ENCODE results near the gene GALNT10. TPM values are rescaled to one million over a fixed set of nuclear protein-coding genes. Genes with fewer than 3 reads are reported as not detected.

The GALNT10 gene
- total and polyA plus RNA-seq, 9 of the 15 experiments (the other 6 are each of a cell fraction or from before 2014, with no cell fraction given), result 4.6 to 37.1 (median 13.3) TPM

DNA sequence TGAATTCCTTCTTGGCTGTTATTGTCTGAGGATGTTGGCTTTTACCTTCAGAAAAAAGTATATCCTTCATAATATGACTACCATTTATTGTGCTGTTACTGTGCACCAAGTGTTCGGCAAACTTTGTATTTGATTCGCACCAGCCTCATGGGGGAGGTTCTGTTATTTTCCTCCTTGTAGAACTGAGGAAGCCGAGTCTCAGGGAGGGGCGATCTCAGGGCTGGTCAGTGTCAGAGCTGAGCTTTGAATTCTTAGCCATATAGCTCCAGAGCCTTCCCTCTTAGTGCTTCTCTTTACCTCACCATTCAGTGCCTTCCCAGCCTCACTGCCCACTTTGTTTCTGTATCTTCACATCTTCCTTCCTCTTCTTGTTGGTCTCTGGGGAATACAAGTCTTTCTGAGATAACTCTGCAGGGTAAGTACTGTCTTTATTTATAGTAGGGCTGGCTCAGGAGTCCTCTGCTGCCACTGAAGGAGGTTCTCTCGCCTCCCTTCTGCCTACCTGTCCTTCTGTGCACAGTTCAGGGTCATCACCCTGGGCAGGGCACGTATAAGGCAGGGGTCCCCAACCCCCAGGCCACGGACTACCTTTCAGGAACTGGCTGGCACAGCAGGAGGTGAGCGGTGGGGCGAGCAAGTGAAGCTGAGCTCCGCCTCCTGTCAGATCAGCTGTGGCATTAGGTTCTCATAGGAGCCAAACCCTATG, 48.4 kb downstream of the GALNT10 start:
- ChIA-PET POLR2A (interaction anchor here (2.5 kb wide), 1 partner anchor 8 kb away, joined by 10 read pairs; no protein-coding TSS in a partner anchor), CTCF (ENCODE audit: low intra/inter-chr PET ratio) (no interaction called here)
- no peak; the same call in 1 of the 3 replicates for ATAC-seq
- no peak for DNase-seq (ENCODE audit: extremely low read depth in 1 of 4, low spot score in 3 of 4)
- no peak overlapping the region for H3K4me3 ChIP-seq
- no peak overlapping the region for H3K27ac ChIP-seq (ENCODE audit: extremely low read depth, low read depth, low read length)
- no peak overlapping the region for H2AFZ ChIP-seq (ENCODE audit: low read depth, low read length)
- no peaks in the 10 kb centered on the region for H4K20me1 ChIP-seq (replicated peaks; ENCODE audit: control insufficient read depth, insufficient read depth, low read length)
- FAIRE-seq, result no peak
- intact Hi-C loops (cut with micrococcal nuclease) (no loop called here), in situ Hi-C loops (cut with MboI) (no loop called here)
- no peaks in the 10 kb centered on the region for H3K36me3 ChIP-seq (ENCODE audit: control insufficient read depth, insufficient read depth, low read length)
- no TSS peak for BruUV-seq (replicated peaks)
- 57% methylated on average over 10 of the region's 10 CpGs for WGBS (ENCODE audit: insufficient coverage, low coverage, missing lambda C conversion rate)
- H3K9ac ChIP-seq (ENCODE audit: insufficient read depth in 1 of 2, low read depth in 2 of 2, low read length in 2 of 2), result no peak overlapping the region; a peak in 1 of 4 replicates
- H3K4me2 ChIP-seq (ENCODE audit: insufficient read depth, low read length), result no peak overlapping the region; the same call in 1 of the 2 replicates
- no peaks in the 10 kb centered on the region for H3K27me3 ChIP-seq (ENCODE audit: control insufficient read depth in 2 of 2, insufficient read depth in 2 of 2, low read length in 2 of 2)
- peaks cover 0 to 5% of the 10 kb centered on the region in 2 experiments; a peak in 2 of 5 replicates for H3K4me1 ChIP-seq (replicated peaks in 1 of 2; ENCODE audit: control insufficient read depth in 2 of 2, insufficient read depth in 2 of 2, low read length in 2 of 2)
- no peaks in the 10 kb centered on the region for H3K9me3 ChIP-seq (replicated peaks; ENCODE audit: control insufficient read depth, insufficient read depth, low read depth, low read length)
- no peaks in the 10 kb centered on the region for H3K9me1 ChIP-seq (ENCODE audit: control insufficient read depth, insufficient read depth, low read length)
- no peaks in the 10 kb centered on the region; the same call in 2 of the 3 replicates for H3K79me2 ChIP-seq (ENCODE audit: control insufficient read depth, insufficient read depth, low read length)
- TF ChIP-seq ZNF57 (CRISPR knock-in tag; IDR thresholded peaks at IDR 0.05), result no peak
- TF ChIP-seq, protein P1, sequence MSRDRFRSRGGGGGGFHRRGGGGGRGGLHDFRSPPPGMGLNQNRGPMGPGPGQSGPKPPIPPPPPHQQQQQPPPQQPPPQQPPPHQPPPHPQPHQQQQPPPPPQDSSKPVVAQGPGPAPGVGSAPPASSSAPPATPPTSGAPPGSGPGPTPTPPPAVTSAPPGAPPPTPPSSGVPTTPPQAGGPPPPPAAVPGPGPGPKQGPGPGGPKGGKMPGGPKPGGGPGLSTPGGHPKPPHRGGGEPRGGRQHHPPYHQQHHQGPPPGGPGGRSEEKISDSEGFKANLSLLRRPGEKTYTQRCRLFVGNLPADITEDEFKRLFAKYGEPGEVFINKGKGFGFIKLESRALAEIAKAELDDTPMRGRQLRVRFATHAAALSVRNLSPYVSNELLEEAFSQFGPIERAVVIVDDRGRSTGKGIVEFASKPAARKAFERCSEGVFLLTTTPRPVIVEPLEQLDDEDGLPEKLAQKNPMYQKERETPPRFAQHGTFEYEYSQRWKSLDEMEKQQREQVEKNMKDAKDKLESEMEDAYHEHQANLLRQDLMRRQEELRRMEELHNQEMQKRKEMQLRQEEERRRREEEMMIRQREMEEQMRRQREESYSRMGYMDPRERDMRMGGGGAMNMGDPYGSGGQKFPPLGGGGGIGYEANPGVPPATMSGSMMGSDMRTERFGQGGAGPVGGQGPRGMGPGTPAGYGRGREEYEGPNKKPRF (IDR thresholded peaks at IDR 0.05; ENCODE audit: low read depth, low read length), result no peak
- no peak for TF ChIP-seq TAF15 (IDR thresholded peaks at IDR 0.05; ENCODE audit: low read depth, low read length)
- TF ChIP-seq SRSF3 (IDR thresholded peaks at IDR 0.05; ENCODE audit: insufficient read depth, low read length), result no peak
- no peak for TF ChIP-seq ZNF668 (CRISPR knock-in tag; IDR thresholded peaks at IDR 0.05)
- TF ChIP-seq GATAD2A (IDR thresholded peaks at IDR 0.05), result no peak
- no peak for TF ChIP-seq ZNF133 (CRISPR knock-in tag; IDR thresholded peaks at IDR 0.05)
- no peak for TF ChIP-seq JUND (IDR thresholded peaks at IDR 0.05; ENCODE audit: borderline replicate concordance, low read depth, low read length)
- no peak for TF ChIP-seq JUND (tag; IDR thresholded peaks at IDR 0.05; ENCODE audit: borderline replicate concordance, low read depth, low read length)
- TF ChIP-seq YBX1 (IDR thresholded peaks at IDR 0.05), result no peak
- TF ChIP-seq FOXA3 (CRISPR knock-in tag; conservative IDR thresholded peaks at IDR 0.05 in 1 of 2, IDR thresholded peaks at IDR 0.05 in 1 of 2), result no peak
- TF ChIP-seq, protein P2, sequence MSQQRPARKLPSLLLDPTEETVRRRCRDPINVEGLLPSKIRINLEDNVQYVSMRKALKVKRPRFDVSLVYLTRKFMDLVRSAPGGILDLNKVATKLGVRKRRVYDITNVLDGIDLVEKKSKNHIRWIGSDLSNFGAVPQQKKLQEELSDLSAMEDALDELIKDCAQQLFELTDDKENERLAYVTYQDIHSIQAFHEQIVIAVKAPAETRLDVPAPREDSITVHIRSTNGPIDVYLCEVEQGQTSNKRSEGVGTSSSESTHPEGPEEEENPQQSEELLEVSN (IDR thresholded peaks at IDR 0.05; ENCODE audit: borderline replicate concordance in 1 of 2, extremely low read depth in 1 of 2, insufficient read depth in 1 of 2, insufficient read length in 1 of 2, low read depth in 1 of 2, low read length in 1 of 2, poor library complexity in 1 of 2, severe bottlenecking in 1 of 2), result no peak
- no peak for TF ChIP-seq ZNF232 (CRISPR knock-in tag; IDR thresholded peaks at IDR 0.05)
- no peak for TF ChIP-seq SAP30 (IDR thresholded peaks at IDR 0.05; ENCODE audit: borderline replicate concordance, insufficient read depth, low read depth, low read length, poor library complexity, severe bottlenecking)
- TF ChIP-seq, protein P3, sequence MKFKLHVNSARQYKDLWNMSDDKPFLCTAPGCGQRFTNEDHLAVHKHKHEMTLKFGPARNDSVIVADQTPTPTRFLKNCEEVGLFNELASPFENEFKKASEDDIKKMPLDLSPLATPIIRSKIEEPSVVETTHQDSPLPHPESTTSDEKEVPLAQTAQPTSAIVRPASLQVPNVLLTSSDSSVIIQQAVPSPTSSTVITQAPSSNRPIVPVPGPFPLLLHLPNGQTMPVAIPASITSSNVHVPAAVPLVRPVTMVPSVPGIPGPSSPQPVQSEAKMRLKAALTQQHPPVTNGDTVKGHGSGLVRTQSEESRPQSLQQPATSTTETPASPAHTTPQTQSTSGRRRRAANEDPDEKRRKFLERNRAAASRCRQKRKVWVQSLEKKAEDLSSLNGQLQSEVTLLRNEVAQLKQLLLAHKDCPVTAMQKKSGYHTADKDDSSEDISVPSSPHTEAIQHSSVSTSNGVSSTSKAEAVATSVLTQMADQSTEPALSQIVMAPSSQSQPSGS (CRISPR knock-in tag; IDR thresholded peaks at IDR 0.05), result no peak
- no peak for TF ChIP-seq ZNF436 (CRISPR knock-in tag; IDR thresholded peaks at IDR 0.05)
- TF ChIP-seq MAFF (IDR thresholded peaks at IDR 0.05; ENCODE audit: low read length), result no peak
- TF ChIP-seq ZNF3 (CRISPR knock-in tag; IDR thresholded peaks at IDR 0.05), result no peak

All from K562 (cell line).